Central memory CD8-positive, alpha-beta T cell (primary cell): ENCODE data around the gene PLCB1.

Source experiments
- ATAC-seq: fragments of 150-1000 bp; cut with Tn5 transposase; replicated peaks from 2 replicates; pipeline ENCODE4 v1.10.0; 2022; ENCODE audit warnings: mild to moderate bottlenecking, moderate FRiP score, moderate number of reproducible peaks; ENCODE audit not compliant: poor library complexity, severe bottlenecking; ENCODE audit errors: extremely low read depth
- DNase-seq, 2 donors: peaks; one replicate each; pipeline ENCODE4 v3.0.0; 2021; ENCODE audit warnings: low spot score in 2 of 2
- H3K27ac Mint-ChIP-seq: one replicate; pipeline ENCODE4 v1.8.0; 2022; ENCODE audit warnings: low read depth, mild to moderate bottlenecking, moderate library complexity, mixed read lengths
- H3K27me3 Mint-ChIP-seq: one replicate; pipeline ENCODE4 v1.8.0; 2022; ENCODE audit warnings: mixed read lengths
- H3K36me3 Mint-ChIP-seq: one replicate; pipeline ENCODE4 v1.8.0; 2022; ENCODE audit warnings: mild to moderate bottlenecking, moderate library complexity, mixed read lengths; ENCODE audit not compliant: insufficient read depth
- H3K4me1 Mint-ChIP-seq: one replicate; pipeline ENCODE4 v1.8.0; 2022; ENCODE audit warnings: mixed read lengths
- H3K4me3 Mint-ChIP-seq: one replicate; pipeline ENCODE4 v1.8.0; 2022; ENCODE audit warnings: mild to moderate bottlenecking, moderate library complexity, mixed read lengths
- H3K9me3 Mint-ChIP-seq: one replicate; pipeline ENCODE4 v1.8.0; 2022; ENCODE audit warnings: mixed read lengths

The PLCB1 gene

GRCh38 chr20:8856668-8857067 lies 724.6 kb downstream of the PLCB1 start:
- ATAC-seq (no peak), DNase-seq (no peak)
- H3K27ac Mint-ChIP-seq: no peak overlapping the region
- H3K9me3 Mint-ChIP-seq: no peaks in the 10 kb centered on the region
- H3K36me3 Mint-ChIP-seq: peaks cover 1% of the 10 kb centered on the region
- no peaks in the 10 kb centered on the region for H3K27me3 Mint-ChIP-seq
- H3K4me3 Mint-ChIP-seq: no peak overlapping the region
- H3K4me1 Mint-ChIP-seq: no peaks in the 10 kb centered on the region

- Mint-ChIP-seq H3K27me3 (no peaks in the 10 kb centered on the region), H3K4me3 (no peak overlapping the region), H3K4me1 (no peaks in the 10 kb centered on the region)
Measured at GRCh38 chr20:8858181-8858787, 726.2 kb downstream of the PLCB1 start.

GRCh38 chr20:8860011-8860495 lies 728.0 kb downstream of the PLCB1 start:
- ATAC-seq: no peak

More at GRCh38 chr20:8858181-8858787, 726.2 kb downstream of the PLCB1 start:
- no peak for DNase-seq
- ATAC-seq: no peak
- Mint-ChIP-seq H3K36me3 (peaks cover 4% of the 10 kb centered on the region), H3K27ac (no peak overlapping the region), H3K9me3 (no peaks in the 10 kb centered on the region)

GRCh38 chr20:8862092-8862491 lies 730.0 kb downstream of the PLCB1 start:
- H3K4me3 Mint-ChIP-seq: no peak overlapping the region
- peaks cover 3% of the 10 kb centered on the region for H3K36me3 Mint-ChIP-seq
- H3K27ac Mint-ChIP-seq: no peak overlapping the region
- DNase-seq: no peak
- H3K4me1 Mint-ChIP-seq: no peaks in the 10 kb centered on the region
- no peaks in the 10 kb centered on the region for H3K9me3 Mint-ChIP-seq
- H3K27me3 Mint-ChIP-seq: no peaks in the 10 kb centered on the region
- no peak for ATAC-seq

More at GRCh38 chr20:8860011-8860495, 728.0 kb downstream of the PLCB1 start:
- Mint-ChIP-seq H3K36me3 (peaks cover 4% of the 10 kb centered on the region), H3K27ac (no peak overlapping the region), H3K4me3 (no peak overlapping the region), H3K9me3 (no peaks in the 10 kb centered on the region), H3K27me3 (no peaks in the 10 kb centered on the region), H3K4me1 (no peaks in the 10 kb centered on the region)
- no peak for DNase-seq

DNA sequence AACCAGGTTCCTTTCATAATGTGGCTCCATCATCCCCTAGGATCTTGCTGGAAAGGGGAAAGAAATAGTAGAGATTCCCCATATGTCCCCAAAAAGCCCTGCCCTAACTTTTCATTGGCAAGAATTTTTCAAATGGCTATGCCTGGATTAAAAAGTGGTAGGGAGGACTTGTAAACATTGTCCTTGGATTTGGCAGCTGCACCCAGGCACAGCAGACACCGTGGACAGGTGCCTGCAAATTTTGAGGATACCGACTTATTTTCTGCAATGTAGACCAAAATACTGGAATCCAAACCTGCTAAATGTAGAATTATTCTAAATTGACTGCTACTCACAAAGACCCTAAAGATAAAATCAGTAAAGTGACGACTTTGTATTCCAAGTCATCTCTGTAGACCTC lies 733.6 kb downstream of the PLCB1 start:
- DNase-seq (no peak), ATAC-seq (no peak)
- Mint-ChIP-seq H3K4me3 (no peak overlapping the region), H3K4me1 (no peaks in the 10 kb centered on the region), H3K36me3 (peaks cover 5% of the 10 kb centered on the region), H3K27me3 (no peaks in the 10 kb centered on the region), H3K27ac (no peak overlapping the region), H3K9me3 (no peaks in the 10 kb centered on the region)

- no peaks in the 10 kb centered on the region for H3K27me3 Mint-ChIP-seq
- H3K27ac Mint-ChIP-seq: no peak overlapping the region
- DNase-seq (no peak), ATAC-seq (no peak)
- H3K36me3 Mint-ChIP-seq: peaks cover 7% of the 10 kb centered on the region
- no peaks in the 10 kb centered on the region for H3K4me1 Mint-ChIP-seq
- H3K9me3 Mint-ChIP-seq: no peaks in the 10 kb centered on the region
- H3K4me3 Mint-ChIP-seq: no peak overlapping the region
Measured at GRCh38 chr20:8867038-8867740, 735.1 kb downstream of the PLCB1 start.

DNA sequence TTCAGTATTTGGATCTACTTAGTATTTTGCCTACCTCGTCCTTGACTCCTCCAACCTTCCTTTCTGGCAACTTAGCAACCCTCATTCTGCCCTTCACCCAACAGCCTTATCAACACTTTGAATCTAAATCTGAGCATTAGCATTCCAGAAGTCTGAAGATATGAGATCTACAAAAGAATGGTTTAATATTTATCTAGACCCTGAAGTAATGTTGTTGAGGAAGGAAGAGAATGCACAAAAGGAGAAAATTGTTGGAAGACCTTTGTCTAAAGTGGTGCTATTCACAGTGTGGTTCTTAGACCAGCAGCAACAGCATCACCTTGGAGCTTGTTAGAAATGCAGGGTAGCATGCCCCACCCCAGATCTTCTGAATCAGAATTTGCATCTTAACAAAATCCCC lies 738.6 kb downstream of the PLCB1 start:
- Mint-ChIP-seq H3K4me1 (no peaks in the 10 kb centered on the region), H3K4me3 (no peak overlapping the region), H3K27ac (no peak overlapping the region), H3K9me3 (no peaks in the 10 kb centered on the region), H3K36me3 (peaks cover 4% of the 10 kb centered on the region), H3K27me3 (no peaks in the 10 kb centered on the region)
- DNase-seq: no peak
- no peak for ATAC-seq

GRCh38 chr20:8874437-8874836 lies 742.4 kb downstream of the PLCB1 start:
- no peaks in the 10 kb centered on the region for H3K9me3 Mint-ChIP-seq
- peaks cover 2% of the 10 kb centered on the region for H3K36me3 Mint-ChIP-seq
- ATAC-seq (no peak), DNase-seq (no peak)
- H3K4me3 Mint-ChIP-seq: no peak overlapping the region
- no peak overlapping the region for H3K27ac Mint-ChIP-seq
- no peaks in the 10 kb centered on the region for H3K27me3 Mint-ChIP-seq
- no peaks in the 10 kb centered on the region for H3K4me1 Mint-ChIP-seq

- no peak overlapping the region for H3K27ac Mint-ChIP-seq
- ATAC-seq: no peak
Measured at GRCh38 chr20:8875586-8875985, 743.5 kb downstream of the PLCB1 start.

GRCh38 chr20:8876366-8876765 lies 744.3 kb downstream of the PLCB1 start:
- no peak overlapping the region for H3K27ac Mint-ChIP-seq
- ATAC-seq (no peak), DNase-seq (no peak)
- no peak overlapping the region for H3K4me3 Mint-ChIP-seq
- H3K27me3 Mint-ChIP-seq: no peaks in the 10 kb centered on the region
- H3K9me3 Mint-ChIP-seq: no peaks in the 10 kb centered on the region
- no peaks in the 10 kb centered on the region for H3K4me1 Mint-ChIP-seq
- peaks cover 4% of the 10 kb centered on the region for H3K36me3 Mint-ChIP-seq

More at GRCh38 chr20:8875586-8875985, 743.5 kb downstream of the PLCB1 start:
- DNase-seq: no peak
- Mint-ChIP-seq H3K9me3 (no peaks in the 10 kb centered on the region), H3K27me3 (no peaks in the 10 kb centered on the region), H3K4me1 (no peaks in the 10 kb centered on the region), H3K4me3 (no peak overlapping the region), H3K36me3 (peaks cover 4% of the 10 kb centered on the region)

DNA sequence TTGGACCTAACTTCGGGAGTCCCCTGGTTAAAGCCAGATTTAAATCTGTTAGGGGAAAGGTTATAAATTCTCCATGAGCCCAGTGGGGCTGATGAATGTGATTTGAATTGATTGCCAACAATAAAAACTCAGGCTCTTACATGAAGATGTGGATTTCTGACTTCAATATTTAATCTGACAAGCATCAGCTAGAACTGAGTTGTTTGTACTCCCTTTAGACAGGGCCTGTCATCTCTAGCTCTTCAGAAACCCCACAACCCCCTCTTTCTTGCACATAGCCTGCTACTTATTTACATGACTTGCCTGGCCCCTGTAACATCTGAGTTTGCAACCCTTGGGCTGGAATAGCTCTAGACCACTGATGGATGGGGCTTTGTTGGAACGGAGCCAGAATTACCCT lies 745.2 kb downstream of the PLCB1 start:
- Mint-ChIP-seq H3K9me3 (no peaks in the 10 kb centered on the region), H3K36me3 (peaks cover 4% of the 10 kb centered on the region), H3K4me3 (no peak overlapping the region), H3K27ac (no peak overlapping the region), H3K4me1 (no peaks in the 10 kb centered on the region), H3K27me3 (no peaks in the 10 kb centered on the region)
- ATAC-seq (no peak), DNase-seq (no peak)

DNA sequence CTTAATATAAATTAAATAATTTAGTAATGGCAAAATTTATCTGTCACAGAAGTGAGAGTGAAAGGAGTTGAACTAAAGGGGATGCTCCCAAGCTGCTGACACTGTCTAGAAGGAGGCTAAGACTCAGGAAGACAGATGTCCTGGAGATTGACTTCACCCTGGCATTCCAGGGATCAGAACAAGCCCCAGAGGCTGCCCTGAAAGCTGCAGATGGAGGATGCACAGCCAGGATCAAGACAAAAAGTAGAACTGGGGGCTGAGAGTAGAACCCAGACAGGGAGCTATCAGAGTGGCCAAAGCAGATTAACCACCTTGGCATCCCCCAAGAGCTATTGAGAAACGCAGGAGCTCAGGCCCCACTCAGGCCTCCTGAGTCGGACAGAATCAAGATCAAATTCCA lies 747.6 kb downstream of the PLCB1 start:
- H3K36me3 Mint-ChIP-seq: peaks cover 4% of the 10 kb centered on the region
- no peak overlapping the region for H3K27ac Mint-ChIP-seq
- no peak overlapping the region for H3K4me3 Mint-ChIP-seq
- no peaks in the 10 kb centered on the region for H3K4me1 Mint-ChIP-seq
- no peak for DNase-seq
- no peaks in the 10 kb centered on the region for H3K9me3 Mint-ChIP-seq
- no peaks in the 10 kb centered on the region for H3K27me3 Mint-ChIP-seq
- no peak for ATAC-seq
